BJ (cell line): ENCODE results near the gene DGUOK. TPM values are rescaled to one million over a fixed set of nuclear protein-coding genes. Genes with fewer than 3 reads are reported as not detected.
A peak's percentile ranks its signal among the peaks of the same experiment; 100 is the strongest.

Source experiments
- CTCF ChIA-PET: fragments of 350-600 bp; formaldehyde crosslinking; extraction: SDS; loops from one replicate; lab custom pipeline; 2021; ENCODE audit warnings: antibody characterized with exemption, inconsistent platforms; lab: Yijun Ruan, JAX
- POLR2A ChIA-PET: fragments of 300-600 bp; sonication (Branson Sonifier 250); formaldehyde crosslinking; extraction: SDS; loops from one replicate; lab custom pipeline; 2021; ENCODE audit warnings: antibody characterized with exemption; lab: Charles Lee
- DNase-seq: peaks from one replicate; pipeline ENCODE4 v3.0.0-alpha.2; 2011; ENCODE audit warnings: low read depth
- H3K27me3 ChIP-seq: 2 replicates; pipeline ENCODE4 v1.6.0; 2011; ENCODE audit warnings: low read length; ENCODE audit not compliant: control insufficient read depth, insufficient read depth
- H3K36me3 ChIP-seq: 2 replicates; pipeline ENCODE4 v1.5.1; 2011; ENCODE audit warnings: low read length; ENCODE audit not compliant: control insufficient read depth, insufficient read depth
- H3K4me3 ChIP-seq: 2 replicates; pipeline ENCODE4 v1.5.1; 2011; ENCODE audit warnings: low read depth, mild to moderate bottlenecking, control low read depth, low read length
- polyA plus RNA-seq: library from polyadenylated mRNA; depleted of rRNA; stranded (reverse); fragments of >200 nt; gene quantifications from 2 replicates; pipeline ENCODE4 v1.2.3, GENCODE V29; 2011
- TF ChIP-seq, protein P1 (sequence below): IDR thresholded peaks from 2 replicates; pipeline ENCODE4 v1.5.1; 2011; ENCODE audit warnings: low read depth, mild to moderate bottlenecking, control low read depth, inconsistent platforms, low read length, moderate library complexity; ENCODE audit not compliant: insufficient read depth

Gene DGUOK
- polyA plus RNA-seq, 1 experiment = 79.8 TPM

DNA sequence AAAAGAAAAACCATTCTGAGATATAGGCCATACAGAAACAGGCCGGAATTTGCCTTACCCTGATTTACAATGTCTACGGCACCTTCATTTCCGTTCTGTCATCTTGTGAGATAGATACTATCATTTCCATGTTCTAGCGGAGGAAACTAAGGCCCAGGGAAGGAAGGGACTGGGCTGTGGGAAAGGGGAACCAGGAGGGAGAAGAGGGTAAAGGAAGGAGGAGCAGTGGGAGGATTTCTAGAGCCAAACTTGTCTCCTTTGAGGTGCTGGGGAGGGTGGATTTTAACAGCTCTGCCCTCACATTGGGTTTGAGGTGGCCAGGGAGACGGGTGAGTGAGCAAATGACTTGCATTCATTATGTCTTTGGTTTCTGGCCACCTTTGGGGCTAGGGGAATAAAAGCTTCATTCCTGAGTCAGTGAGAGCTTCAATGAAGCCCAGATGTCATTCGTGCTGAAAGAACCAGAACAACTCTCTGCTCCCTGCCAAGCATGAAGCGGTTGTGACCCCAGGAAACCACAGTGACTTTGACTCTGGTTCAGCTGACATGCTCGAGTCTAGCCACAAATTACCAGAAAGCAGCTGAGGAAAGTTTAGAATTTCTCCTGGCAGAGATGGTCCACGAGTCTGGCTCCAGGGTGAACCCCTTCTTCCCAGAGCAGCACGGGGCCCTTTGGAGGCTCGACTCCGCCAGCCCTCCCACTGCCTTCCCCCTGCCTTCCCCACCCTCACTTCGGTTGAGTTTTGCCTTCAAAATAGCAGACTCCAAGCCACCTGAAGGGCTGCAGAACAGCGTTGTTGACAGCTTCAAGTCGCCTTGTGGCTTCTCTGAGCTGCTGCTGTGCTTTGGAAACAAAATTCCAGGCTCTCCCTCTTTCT lies 30.1 kb upstream of the DGUOK start:
- H3K4me3 ChIP-seq = no peak overlapping the region
- ChIA-PET CTCF (no interaction called here), POLR2A (interaction anchor here (0.8 kb wide), 1 partner anchor 31 kb away, joined by 4 read pairs; no protein-coding TSS in a partner anchor)
- DNase-seq = peak; percentile 89
- H3K36me3 ChIP-seq = no peaks in the 10 kb centered on the region
- H3K27me3 ChIP-seq = peaks cover 20% of the 10 kb centered on the region
- TF ChIP-seq, protein P1, sequence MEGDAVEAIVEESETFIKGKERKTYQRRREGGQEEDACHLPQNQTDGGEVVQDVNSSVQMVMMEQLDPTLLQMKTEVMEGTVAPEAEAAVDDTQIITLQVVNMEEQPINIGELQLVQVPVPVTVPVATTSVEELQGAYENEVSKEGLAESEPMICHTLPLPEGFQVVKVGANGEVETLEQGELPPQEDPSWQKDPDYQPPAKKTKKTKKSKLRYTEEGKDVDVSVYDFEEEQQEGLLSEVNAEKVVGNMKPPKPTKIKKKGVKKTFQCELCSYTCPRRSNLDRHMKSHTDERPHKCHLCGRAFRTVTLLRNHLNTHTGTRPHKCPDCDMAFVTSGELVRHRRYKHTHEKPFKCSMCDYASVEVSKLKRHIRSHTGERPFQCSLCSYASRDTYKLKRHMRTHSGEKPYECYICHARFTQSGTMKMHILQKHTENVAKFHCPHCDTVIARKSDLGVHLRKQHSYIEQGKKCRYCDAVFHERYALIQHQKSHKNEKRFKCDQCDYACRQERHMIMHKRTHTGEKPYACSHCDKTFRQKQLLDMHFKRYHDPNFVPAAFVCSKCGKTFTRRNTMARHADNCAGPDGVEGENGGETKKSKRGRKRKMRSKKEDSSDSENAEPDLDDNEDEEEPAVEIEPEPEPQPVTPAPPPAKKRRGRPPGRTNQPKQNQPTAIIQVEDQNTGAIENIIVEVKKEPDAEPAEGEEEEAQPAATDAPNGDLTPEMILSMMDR = no peak

- ChIA-PET POLR2A (interaction anchor here (0.8 kb wide), 1 partner anchor 30 kb away, joined by 4 read pairs; no protein-coding TSS in a partner anchor), CTCF (no interaction called here)
- DNase-seq = no peak
- TF ChIP-seq, protein P1 = no peak
- Histone ChIP-seq H3K27me3 (peaks cover 24% of the 10 kb centered on the region), H3K4me3 (no peak overlapping the region), H3K36me3 (no peaks in the 10 kb centered on the region)
These were observed 29.5 kb upstream of the DGUOK start for GRCh38 chr2:73897240-73897583.

DNA sequence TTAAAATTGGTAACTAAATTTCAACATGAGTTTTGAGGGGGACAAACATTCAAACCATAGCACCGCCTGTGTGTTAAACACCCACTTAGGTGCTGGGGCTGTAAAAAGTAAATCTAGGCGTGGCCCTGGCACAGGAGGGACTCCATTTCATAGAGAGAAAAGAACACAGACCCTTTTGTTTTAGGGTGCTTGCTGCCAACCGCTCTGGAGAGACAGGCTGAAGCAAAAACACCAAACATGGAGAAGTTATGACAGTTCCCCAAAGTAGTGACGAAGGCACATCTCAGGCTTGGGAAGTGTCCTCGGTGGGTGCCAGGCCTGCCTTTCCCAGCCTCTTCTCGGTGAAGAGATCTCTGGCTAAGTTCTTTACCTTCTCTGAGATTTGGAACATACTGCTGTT lies 28.7 kb upstream of the DGUOK start:
- Histone ChIP-seq H3K4me3 (no peak overlapping the region), H3K27me3 (peaks cover 29% of the 10 kb centered on the region), H3K36me3 (no peaks in the 10 kb centered on the region)
- ChIA-PET CTCF (no interaction called here), POLR2A (interaction anchor here (0.6 kb wide), 1 partner anchor 12 kb away, joined by 6 read pairs; no protein-coding TSS in a partner anchor)
- TF ChIP-seq, protein P1 = no peak
- DNase-seq = no peak

- no peak for DNase-seq
- Histone ChIP-seq H3K4me3 (no peak overlapping the region), H3K36me3 (no peaks in the 10 kb centered on the region), H3K27me3 (peaks cover 23% of the 10 kb centered on the region)
- ChIA-PET CTCF (interaction anchor here (1.1 kb wide), 1 partner anchor 12 kb away, joined by 3 read pairs; no protein-coding TSS in a partner anchor), POLR2A (no interaction called here)
- TF ChIP-seq, protein P1 = no peak
These were observed 26.8 kb upstream of the DGUOK start for GRCh38 chr2:73899801-73900336.

DNA sequence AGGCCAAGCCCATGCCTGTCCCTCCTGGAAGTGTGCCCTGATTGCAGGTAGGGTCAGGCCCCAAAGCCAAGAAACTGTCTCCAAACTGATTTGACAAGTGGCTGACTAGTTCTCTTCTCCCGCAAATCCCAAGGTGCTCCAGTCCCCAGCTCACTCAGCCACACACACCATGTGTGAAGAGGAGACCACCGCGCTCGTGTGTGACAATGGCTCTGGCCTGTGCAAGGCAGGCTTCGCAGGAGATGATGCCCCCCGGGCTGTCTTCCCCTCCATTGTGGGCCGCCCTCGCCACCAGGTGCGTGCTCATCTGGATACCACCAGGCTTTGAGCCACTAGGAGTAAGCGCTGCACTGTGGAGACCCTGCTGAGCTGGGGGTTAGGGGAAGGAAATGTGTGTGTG lies 25.5 kb upstream of the DGUOK start:
- CTCF ChIA-PET = no interaction called here
- peaks cover 23% of the 10 kb centered on the region for H3K27me3 ChIP-seq
- TF ChIP-seq, protein P1 = no peak
- DNase-seq = no peak
- H3K4me3 ChIP-seq = no peak overlapping the region
- POLR2A ChIA-PET = no interaction called here
- no peaks in the 10 kb centered on the region for H3K36me3 ChIP-seq
